Pancreas (tissue), 10 donors: Measurements from ENCODE around the gene DDX42. TPM values are rescaled to one million over a fixed set of nuclear protein-coding genes. Genes with fewer than 3 reads are reported as not detected.
A peak's percentile ranks its signal among the peaks of the same experiment; 100 is the strongest.

ENCODE experiments used
- ATAC-seq, 4 donors: fragments of 200-7000 bp; cut with Tn5 transposase; one replicate each; pipeline versions ENCODE4 v1.8.0 to v1.9.1; 2020; ENCODE audit warnings: mild to moderate bottlenecking in 4 of 4, moderate library complexity in 4 of 4
- DNase-seq, 6 donors: peaks; one replicate each; pipeline ENCODE4 v3.0.0-alpha.2; 2020
- FAIRE-seq: peaks from 2 replicates; lab custom pipeline; 2012; peaks lifted over from hg19 to GRCh38; lab: Jason Lieb, UNC
- H3K27ac ChIP-seq, 4 donors: fragments of 200-600 bp; sonication (generic); 1 replicate in 3 of 4; 2 replicates in 1 of 4; pipeline versions ENCODE4 v1.5.0 to v1.8.0; 2020
- H3K27me3 ChIP-seq, 4 donors: fragments of 200-600 bp; one replicate each; pipeline ENCODE4 v1.8.0; 2021
- H3K36me3 ChIP-seq, 3 donors: fragments of 200-600 bp; sonication (generic) in 1 of 3; one replicate each; pipeline versions ENCODE4 v1.5.0 to v1.8.0; 2020 to 2021
- H3K4me1 ChIP-seq, 3 donors: fragments of 200-600 bp; one replicate each; pipeline ENCODE4 v1.8.0; 2021
- H3K4me3 ChIP-seq, 4 donors: fragments of 200-600 bp; sonication (generic) in 2 of 4; one replicate each; pipeline versions ENCODE4 v1.5.0 to v1.8.0; 2020 to 2021
- H3K9me3 ChIP-seq, 4 donors: fragments of 200-600 bp; one replicate each; pipeline ENCODE4 v1.8.0; 2021
- CTCF ChIP-seq, 4 donors: fragments of 200-600 bp; sonication (generic) in 3 of 4; IDR thresholded peaks; one replicate each; pipeline versions ENCODE4 v1.5.0 to v1.8.0; 2021; ENCODE audit warnings: antibody characterized with exemption in 4 of 4
- WGBS, 2 donors: extraction: QIAGEN DNeasy Blood & Tissue Kit; methylation state at CpG; one replicate each; pipeline ENCODE4 v1.1.7; 2013; 5-methylcytosine and 5-hydroxymethylcytosine counted together
- intact Hi-C, 3 donors: fragments of 100-400 bp; cut with DNase I; formaldehyde crosslinking; loops; one replicate each; pipeline versions ENCODE4 v1.11.1 to v1.14.2; 2022
- polyA plus RNA-seq, 2 donors: library from polyadenylated mRNA; stranded (reverse); fragments of 200-250 nt; gene quantifications; one replicate each; pipeline ENCODE4 v1.2.3, GENCODE V29; 2013
- total RNA-seq, 6 donors: library from RNA; stranded (reverse); fragmentation: NEBNext Ultra II Directional in 4 of 6; extraction: Animal tissue kit (Norgen Biotek cat#: 25700) in 4 of 6; gene quantifications; one replicate each; pipeline versions ENCODE4 v1.2.1 to v1.2.4, GENCODE V29; 2021 to 2023
- donor health status: healthy with polysubstance abuse.
- donor health status: DM: no; HTN: no; CAD: no; lungs with moderate emphysema.
- donor health status: DM: no; HTN: no; CAD: no.
- donor health status: control.
- donor health status: control.
- donor health status: Bipolar disorder and iron deficiency.
- donor health status: DM: yes; HTN: yes; CAD: no.
- donor health status: DM: no; HTN: no; CAD: no.
- donor health status: DM: no; HTN: no; CAD: no.
- donor health status: DM: yes; HTN: yes; CAD: no.

Gene DDX42
- total and polyA plus RNA-seq, 8 donors: 52.6 to 90.4 (median 75.3) TPM

GRCh38 chr17:63780928-63781327 lies 7.0 kb downstream of the DDX42 start:
- Histone ChIP-seq H3K4me1 (peaks cover 15 to 27% (median 22%) of the 10 kb centered on the region in 3 donors), H3K27me3 (no peaks in the 10 kb centered on the region), H3K36me3 (no peaks in the 10 kb centered on the region), H3K9me3 (no peaks in the 10 kb centered on the region), H3K27ac (peak overlapping the region in 2 of 4 donors; percentile 6 to 57), H3K4me3 (no peak overlapping the region)
- TF ChIP-seq CTCF (IDR thresholded peaks at IDR 0.05): no peak
- ATAC-seq (no peak), FAIRE-seq (no peak), DNase-seq (no peak)
- intact Hi-C loops: no loop called here
- 93 to 98% methylated on average over 4 of the region's 4 CpGs for WGBS, 2 donors

GRCh38 chr17:63783522-63783921 lies 9.6 kb downstream of the DDX42 start:
- Histone ChIP-seq H3K36me3 (peaks cover 0 to 16% (median 15%) of the 10 kb centered on the region in 3 donors), H3K4me1 (peaks cover 8 to 22% (median 20%) of the 10 kb centered on the region in 3 donors), H3K27me3 (no peaks in the 10 kb centered on the region), H3K9me3 (no peaks in the 10 kb centered on the region), H3K4me3 (no peak overlapping the region), H3K27ac (no peak overlapping the region)
- no peak for ATAC-seq
- no peak for FAIRE-seq
- WGBS, 2 donors: 80 to 86% methylated on average over 6 of the region's 6 CpGs
- intact Hi-C loops: no loop called here
- DNase-seq: no peak
- TF ChIP-seq CTCF (IDR thresholded peaks at IDR 0.05): no peak

GRCh38 chr17:63785556-63785955 lies 11.6 kb downstream of the DDX42 start:
- Histone ChIP-seq H3K36me3 (peaks cover 0 to 33% (median 19%) of the 10 kb centered on the region in 3 donors), H3K4me1 (peaks cover under 1 to 11% (median 7%) of the 10 kb centered on the region in 3 donors), H3K27me3 (no peaks in the 10 kb centered on the region), H3K27ac (no peak overlapping the region), H3K4me3 (no peak overlapping the region), H3K9me3 (no peaks in the 10 kb centered on the region)
- DNase-seq (no peak), FAIRE-seq (no peak), ATAC-seq (no peak)
- no peak for TF ChIP-seq CTCF (IDR thresholded peaks at IDR 0.05)
- 87 to 92% methylated on average over 1 of the region's 1 CpG for WGBS, 2 donors
- intact Hi-C loops: no loop called here

- H3K27me3 ChIP-seq: no peaks in the 10 kb centered on the region
- no peak for TF ChIP-seq CTCF (IDR thresholded peaks at IDR 0.05)
- intact Hi-C loops: no loop called here
- FAIRE-seq (no peak), ATAC-seq (peak in 1 of 4 donors; percentile 51), DNase-seq (no peak)
- no peak overlapping the region for H3K27ac ChIP-seq
- 98 to 100% methylated on average over 1 of the region's 1 CpG for WGBS, 2 donors
- H3K4me1 ChIP-seq: peaks cover 0 to 6% (median 2%) of the 10 kb centered on the region in 3 donors
- no peaks in the 10 kb centered on the region for H3K9me3 ChIP-seq
- no peak overlapping the region for H3K4me3 ChIP-seq
- peaks cover 0 to 35% (median 19%) of the 10 kb centered on the region in 3 donors for H3K36me3 ChIP-seq
Observed at GRCh38 chr17:63786117-63786516, 12.1 kb downstream of the DDX42 start.

GRCh38 chr17:63786971-63787711 lies 13.2 kb downstream of the DDX42 start:
- no peak for TF ChIP-seq CTCF (IDR thresholded peaks at IDR 0.05)
- no peak overlapping the region for H3K4me3 ChIP-seq
- no peaks in the 10 kb centered on the region for H3K9me3 ChIP-seq
- intact Hi-C loops: no loop called here
- H3K4me1 ChIP-seq: peaks cover 0 to 5% (median 0%) of the 10 kb centered on the region in 3 donors
- FAIRE-seq (no peak), DNase-seq (no peak), ATAC-seq (no peak)
- 96 to 97% methylated on average over 13 of the region's 13 CpGs for WGBS, 2 donors
- peaks cover 0 to 36% (median 19%) of the 10 kb centered on the region in 3 donors for H3K36me3 ChIP-seq
- no peak overlapping the region for H3K27ac ChIP-seq
- H3K27me3 ChIP-seq: no peaks in the 10 kb centered on the region
